Measurements from ENCODE around the gene WNT9A.

DNA sequence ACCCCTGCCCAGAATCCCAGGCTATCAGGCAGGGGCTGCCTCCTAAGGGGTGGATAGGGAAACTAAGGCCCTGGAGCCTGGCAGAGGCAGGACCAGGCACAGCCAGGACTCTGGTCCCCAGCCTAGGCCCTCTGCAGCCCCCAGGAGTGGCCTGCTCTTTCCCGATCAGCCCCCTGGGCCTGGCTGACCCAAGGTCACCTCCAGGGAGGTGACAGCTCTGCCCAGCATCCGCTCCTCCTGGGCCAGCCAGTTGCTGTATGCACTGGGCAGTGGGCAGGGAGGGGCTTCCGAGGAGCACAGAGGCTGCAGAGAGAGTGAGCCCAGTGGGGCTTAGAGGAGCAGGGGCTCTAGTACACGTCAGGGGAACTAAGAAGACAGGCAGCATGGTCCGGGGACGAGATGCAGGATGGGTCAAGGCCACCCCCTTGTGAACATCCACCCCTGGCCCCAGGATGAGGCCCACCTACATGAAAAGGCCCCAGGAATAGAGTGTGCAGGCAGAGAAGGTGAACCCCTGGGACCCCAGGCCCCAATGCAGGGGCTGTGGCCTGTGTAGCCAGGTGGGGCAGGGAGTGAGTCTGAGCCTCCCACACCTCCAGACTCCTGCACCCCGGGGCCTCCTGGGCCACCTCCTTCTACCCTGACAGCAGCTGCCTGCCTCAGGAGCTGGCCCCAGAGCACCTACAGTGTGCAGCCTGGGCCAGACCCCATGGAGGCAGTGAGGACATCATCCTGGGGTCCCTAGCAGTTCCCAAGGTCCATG, 32.8 kb downstream of the WNT9A start:
- no peak for TF ChIP-seq POLR2A (IDR thresholded peaks at IDR 0.05; ENCODE audit: low read depth, low read length)
- no peak for TF ChIP-seq POLR2AphosphoS5 (IDR thresholded peaks at IDR 0.05; ENCODE audit: low read depth, low read length)
- no peak for TF ChIP-seq TAF1 (IDR thresholded peaks at IDR 0.05; ENCODE audit: borderline replicate concordance, low read depth, low read length)
